WTC11 (cell line): ENCODE data around the gene NHSL1. TPM values are rescaled to one million over a fixed set of nuclear protein-coding genes. Genes with fewer than 3 reads are reported as not detected.

ENCODE experiments used
- AR ChIP-seq: fragments of 250-450 bp; sonication (Bioruptor Pico); IDR thresholded peaks from 2 replicates; pipeline ENCODE4 v1.9.0; 2021; ENCODE audit warnings: mild to moderate bottlenecking
- CDX4 ChIP-seq: fragments of 250-450 bp; sonication (Bioruptor Pico); IDR thresholded peaks from 2 replicates; pipeline ENCODE4 v1.9.0; 2021; ENCODE audit warnings: moderate library complexity, mild to moderate bottlenecking, inconsistent platforms, borderline replicate concordance
- CREB1 ChIP-seq: sonication (generic); formaldehyde crosslinking; IDR thresholded peaks from 2 replicates; pipeline ENCODE4 v1.8.0; 2023; ENCODE audit warnings: mild to moderate bottlenecking, missing genetic modification reagents
- CREM ChIP-seq: sonication (generic); formaldehyde crosslinking; IDR thresholded peaks from 2 replicates; pipeline ENCODE4 v1.8.1; 2022; ENCODE audit warnings: mild to moderate bottlenecking, missing genetic modification reagents, moderate library complexity
- CTCF ChIP-seq: fragments of 200-600 bp; IDR thresholded peaks from 2 replicates; pipeline ENCODE4 v1.8.0; 2022; ENCODE audit warnings: antibody characterized with exemption
- E2F5 ChIP-seq: sonication (generic); formaldehyde crosslinking; IDR thresholded peaks from 2 replicates; pipeline ENCODE4 v1.8.1; 2022; ENCODE audit warnings: mild to moderate bottlenecking, moderate library complexity, missing genetic modification reagents
- EMX1 ChIP-seq: fragments of 250-450 bp; sonication (Bioruptor Pico); IDR thresholded peaks from 2 replicates; pipeline ENCODE4 v1.8.0; 2021; ENCODE audit warnings: mild to moderate bottlenecking
- ETV6 ChIP-seq: sonication (generic); formaldehyde crosslinking; IDR thresholded peaks from 2 replicates; pipeline ENCODE4 v1.8.1; 2022; ENCODE audit warnings: mild to moderate bottlenecking, missing genetic modification reagents
- FOXJ3 ChIP-seq: sonication (generic); formaldehyde crosslinking; IDR thresholded peaks from 2 replicates; pipeline ENCODE4 v1.9.0; 2021; ENCODE audit warnings: missing genetic modification reagents, mild to moderate bottlenecking, borderline replicate concordance
- FOXP1 ChIP-seq: sonication (generic); formaldehyde crosslinking; IDR thresholded peaks from 2 replicates; pipeline ENCODE4 v1.8.0; 2022; ENCODE audit warnings: missing genetic modification reagents, mild to moderate bottlenecking, moderate library complexity, borderline replicate concordance
- FOXP4 ChIP-seq: sonication (generic); formaldehyde crosslinking; IDR thresholded peaks from 2 replicates; pipeline ENCODE4 v1.8.0; 2022; ENCODE audit warnings: mild to moderate bottlenecking, missing genetic modification reagents
- GTF2I ChIP-seq: fragments of 250-450 bp; sonication (Bioruptor Pico); conservative IDR thresholded peaks from 2 replicates; pipeline ENCODE4 v1.4.0; 2021; ENCODE audit warnings: mild to moderate bottlenecking
- HMGA2 ChIP-seq: fragments of 250-450 bp; sonication (Bioruptor Pico); IDR thresholded peaks from 2 replicates; pipeline ENCODE4 v1.4.0; 2021; ENCODE audit warnings: mild to moderate bottlenecking, moderate library complexity
- HMGXB4 ChIP-seq: sonication (generic); formaldehyde crosslinking; IDR thresholded peaks from 2 replicates; pipeline ENCODE4 v1.8.1; 2023; ENCODE audit warnings: mild to moderate bottlenecking, moderate library complexity, missing genetic modification reagents
- MAX ChIP-seq: sonication (generic); formaldehyde crosslinking; IDR thresholded peaks from 2 replicates; pipeline ENCODE4 v1.8.0; 2022; ENCODE audit warnings: mild to moderate bottlenecking, missing genetic modification reagents
- MYBL2 ChIP-seq: sonication (generic); formaldehyde crosslinking; IDR thresholded peaks from 2 replicates; pipeline ENCODE4 v1.8.1; 2023; ENCODE audit warnings: mild to moderate bottlenecking, moderate library complexity, missing genetic modification reagents
- NFE2L1 ChIP-seq: sonication (generic); formaldehyde crosslinking; IDR thresholded peaks from 2 replicates; pipeline ENCODE4 v1.8.1; 2023; ENCODE audit warnings: missing genetic modification reagents
- NR3C1 ChIP-seq: sonication (generic); formaldehyde crosslinking; conservative IDR thresholded peaks from 2 replicates; pipeline ENCODE4 v1.8.1; 2023; ENCODE audit warnings: low read depth, mild to moderate bottlenecking, missing genetic modification reagents
- OVOL2 ChIP-seq: fragments of 250-450 bp; sonication (Bioruptor Pico); IDR thresholded peaks from 2 replicates; pipeline ENCODE4 v1.9.0; 2021; ENCODE audit warnings: mild to moderate bottlenecking, borderline replicate concordance
- RELA ChIP-seq: sonication (generic); formaldehyde crosslinking; IDR thresholded peaks from 2 replicates; pipeline ENCODE4 v1.8.1; 2022; ENCODE audit warnings: missing genetic modification reagents, mild to moderate bottlenecking, borderline replicate concordance
- SMAD4 ChIP-seq: sonication (generic); formaldehyde crosslinking; IDR thresholded peaks from 2 replicates; pipeline ENCODE4 v1.8.0; 2022; ENCODE audit warnings: mild to moderate bottlenecking, missing genetic modification reagents
- TCF7 ChIP-seq: sonication (generic); formaldehyde crosslinking; IDR thresholded peaks from 2 replicates; pipeline ENCODE4 v1.8.0; 2022; ENCODE audit warnings: mild to moderate bottlenecking, low read depth, missing genetic modification reagents, moderate library complexity
- TP53 ChIP-seq: sonication (generic); formaldehyde crosslinking; IDR thresholded peaks from 2 replicates; pipeline ENCODE4 v1.8.1; 2023; ENCODE audit warnings: mild to moderate bottlenecking, missing genetic modification reagents
- ZNF121 ChIP-seq: sonication (generic); formaldehyde crosslinking; IDR thresholded peaks from 2 replicates; pipeline ENCODE4 v1.8.0; 2023; ENCODE audit warnings: missing genetic modification reagents
- ZNF416 ChIP-seq: fragments of 250-450 bp; sonication (Bioruptor Pico); IDR thresholded peaks from 2 replicates; pipeline ENCODE4 v1.9.0; 2021; ENCODE audit warnings: mild to moderate bottlenecking, inconsistent platforms
- ZNF423 ChIP-seq: fragments of 250-450 bp; sonication (Bioruptor Pico); IDR thresholded peaks from 2 replicates; pipeline ENCODE4 v2.1.2; 2022; ENCODE audit warnings: mild to moderate bottlenecking, moderate library complexity
- ZNF512 ChIP-seq: sonication (generic); formaldehyde crosslinking; IDR thresholded peaks from 2 replicates; pipeline ENCODE4 v1.8.1; 2022; ENCODE audit warnings: missing genetic modification reagents, borderline replicate concordance
- ZNF671 ChIP-seq: fragments of 250-450 bp; sonication (Bioruptor Pico); IDR thresholded peaks from 2 replicates; pipeline ENCODE4 v1.8.0; 2021; ENCODE audit warnings: mild to moderate bottlenecking
- total RNA-seq: library from RNA; stranded (reverse); gene quantifications from 3 replicates; pipeline ENCODE4 v1.2.3, GENCODE V29; 2021

NHSL1 gene
- total RNA-seq, 1 experiment from 2014 or later = 31.1 TPM

- peak; percentile 81 for TF ChIP-seq ZNF423 (CRISPR knock-in tag)
- TF ChIP-seq ZNF121 (CRISPR knock-in tag) = no peak
- TF ChIP-seq FOXP1 (CRISPR knock-in tag) = peak; percentile 42; the same call in 1 of the 2 replicates
- no peak for TF ChIP-seq RELA
- peak; percentile 79 for TF ChIP-seq CREM (CRISPR knock-in tag)
- no peak for TF ChIP-seq NFE2L1 (CRISPR knock-in tag)
- peak; percentile 62; the same call in 1 of the 2 replicates for TF ChIP-seq FOXP4
- no peak for TF ChIP-seq AR (CRISPR knock-in tag)
- no peak for TF ChIP-seq OVOL2 (CRISPR knock-in tag)
- peak; percentile 21; the same call in 1 of the 2 replicates for TF ChIP-seq MYBL2 (CRISPR knock-in tag)
- peak; percentile 60 for TF ChIP-seq CTCF
- TF ChIP-seq FOXJ3 (CRISPR knock-in tag) = no peak
- peak; percentile 89; the same call in 1 of the 2 replicates for TF ChIP-seq E2F5
- peak; percentile 87; the same call in 1 of the 2 replicates for TF ChIP-seq ETV6 (CRISPR knock-in tag)
- TF ChIP-seq ZNF416 (CRISPR knock-in tag) = peak; percentile 46; the same call in 1 of the 2 replicates
- TF ChIP-seq SMAD4 (CRISPR knock-in tag) = no peak
- TF ChIP-seq MAX = 0 out of 2 replicates have a peak, but pooled peaks have one; percentile 30
- peak; percentile 33; the same call in 1 of the 2 replicates for TF ChIP-seq TP53 (CRISPR knock-in tag)
- TF ChIP-seq CDX4 (CRISPR knock-in tag) = no peak
- no peak for TF ChIP-seq ZNF512 (CRISPR knock-in tag)
- TF ChIP-seq GTF2I (CRISPR knock-in tag) = no peak
- no peak for TF ChIP-seq NR3C1 (CRISPR knock-in tag)
- peak; percentile 98 for TF ChIP-seq HMGXB4
- TF ChIP-seq TCF7 (CRISPR knock-in tag) = no peak
- TF ChIP-seq ZNF671 (CRISPR knock-in tag) = no peak
- TF ChIP-seq CREB1 = no peak; the same call in 1 of the 2 replicates
- TF ChIP-seq EMX1 (CRISPR knock-in tag) = no peak
- TF ChIP-seq HMGA2 (CRISPR knock-in tag) = no peak
Observed at GRCh38 chr6:138403801-138404665, 95.3 kb downstream of the NHSL1 start, which contains the start of gene HEBP2 (continued).
